Thyroid gland (tissue), 4 donors: Measurements from ENCODE around the gene PCNA. TPM values are rescaled to one million over a fixed set of nuclear protein-coding genes. Genes with fewer than 3 reads are reported as not detected.

Experiments used
- DNase-seq, 2 donors: peaks; one replicate each; pipeline ENCODE4 v3.0.0-alpha.2; 2019
- H3K27ac ChIP-seq, 3 donors: fragments of 200-600 bp; sonication (generic); 1 replicate in 2 of 3; 2 replicates in 1 of 3; pipeline ENCODE4 v1.5.1; 2016 to 2019; ENCODE audit warnings: mild to moderate bottlenecking in 1 of 3, moderate library complexity in 1 of 3
- H3K27me3 ChIP-seq: fragments of 200-600 bp; sonication (generic); one replicate; pipeline ENCODE4 v1.5.1; 2019
- H3K36me3 ChIP-seq, 2 donors: fragments of 200-600 bp; sonication (generic); one replicate each; pipeline ENCODE4 v1.5.1; 2016 to 2019
- H3K4me1 ChIP-seq, 2 donors: fragments of 200-600 bp; sonication (generic); one replicate each; pipeline ENCODE4 v1.5.1; 2017 to 2019
- H3K4me3 ChIP-seq, 3 donors: fragments of 200-600 bp; sonication (generic); replicated peaks in 1 of 3; 1 replicate in 2 of 3; 2 replicates in 1 of 3; pipeline ENCODE4 v1.5.1; 2016; ENCODE audit warnings: mild to moderate bottlenecking in 1 of 3
- H3K9me3 ChIP-seq: fragments of 200-600 bp; sonication (generic); one replicate; pipeline ENCODE4 v1.5.1; 2017
- POLR2A ChIP-seq, 2 donors: fragments of 450-650 bp; IDR thresholded peaks; one replicate each; pipeline ENCODE4 v1.6.1; 2017; ENCODE audit warnings: antibody characterized with exemption in 2 of 2, mild to moderate bottlenecking in 2 of 2, moderate library complexity in 1 of 2
- WGBS, 2 donors: methylation state at CpG; one replicate each; pipeline ENCODE4 v1.1.5; 2017; 5-methylcytosine and 5-hydroxymethylcytosine counted together
- intact Hi-C: fragments of 100-400 bp; cut with DNase I; formaldehyde crosslinking; loops from one replicate; pipeline ENCODE4 v1.15.1; 2023
- total RNA-seq, 4 donors: library from RNA; depleted of rRNA; stranded (reverse); fragments of >200 nt; gene quantifications; one replicate each; pipeline ENCODE4 v1.2.3, GENCODE V29; 2016
- TF ChIP-seq, protein P1 (sequence below), 6 experiments: fragments of 200-600 bp in 3 of 6; fragments of 450-650 bp in 3 of 6; sonication (generic) in 3 of 6; IDR thresholded peaks; one replicate each; pipeline ENCODE4 v1.5.1; 2016 to 2019; ENCODE audit warnings: antibody characterized with exemption in 6 of 6, mild to moderate bottlenecking in 2 of 6, inconsistent platforms in 1 of 6, moderate library complexity in 1 of 6

PCNA gene
- total RNA-seq, 4 donors from 2014 or later: 35.1 to 66.1 (median 55.8) TPM

DNA sequence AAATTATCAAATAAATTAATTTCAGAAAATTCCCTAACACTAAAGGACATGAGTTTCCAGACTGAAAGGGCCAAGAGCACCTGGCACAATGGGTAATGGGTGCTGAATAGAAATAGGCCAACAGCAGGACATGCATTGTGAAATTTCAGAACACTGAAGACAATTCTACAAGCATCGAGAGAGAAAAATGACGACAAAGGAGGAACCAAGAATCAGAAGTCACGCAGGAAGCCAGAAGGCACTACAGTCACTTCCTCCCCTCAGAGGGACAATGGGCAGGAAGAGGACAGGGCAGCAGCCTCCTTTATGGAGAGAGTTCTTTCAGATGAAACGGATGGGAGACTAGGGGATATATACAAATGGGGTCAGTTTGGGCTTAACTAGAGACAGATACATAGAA, 29.6 kb downstream of the PCNA start:
- no peak overlapping the region for H3K4me3 ChIP-seq
- WGBS, 2 donors: 51 to 74% methylated on average over 4 of the region's 4 CpGs
- intact Hi-C loops: no loop called here
- no peaks in the 10 kb centered on the region for H3K9me3 ChIP-seq
- TF ChIP-seq POLR2A (IDR thresholded peaks at IDR 0.05): peak in 1 of 2 donors; percentile 29
- TF ChIP-seq, protein P1, sequence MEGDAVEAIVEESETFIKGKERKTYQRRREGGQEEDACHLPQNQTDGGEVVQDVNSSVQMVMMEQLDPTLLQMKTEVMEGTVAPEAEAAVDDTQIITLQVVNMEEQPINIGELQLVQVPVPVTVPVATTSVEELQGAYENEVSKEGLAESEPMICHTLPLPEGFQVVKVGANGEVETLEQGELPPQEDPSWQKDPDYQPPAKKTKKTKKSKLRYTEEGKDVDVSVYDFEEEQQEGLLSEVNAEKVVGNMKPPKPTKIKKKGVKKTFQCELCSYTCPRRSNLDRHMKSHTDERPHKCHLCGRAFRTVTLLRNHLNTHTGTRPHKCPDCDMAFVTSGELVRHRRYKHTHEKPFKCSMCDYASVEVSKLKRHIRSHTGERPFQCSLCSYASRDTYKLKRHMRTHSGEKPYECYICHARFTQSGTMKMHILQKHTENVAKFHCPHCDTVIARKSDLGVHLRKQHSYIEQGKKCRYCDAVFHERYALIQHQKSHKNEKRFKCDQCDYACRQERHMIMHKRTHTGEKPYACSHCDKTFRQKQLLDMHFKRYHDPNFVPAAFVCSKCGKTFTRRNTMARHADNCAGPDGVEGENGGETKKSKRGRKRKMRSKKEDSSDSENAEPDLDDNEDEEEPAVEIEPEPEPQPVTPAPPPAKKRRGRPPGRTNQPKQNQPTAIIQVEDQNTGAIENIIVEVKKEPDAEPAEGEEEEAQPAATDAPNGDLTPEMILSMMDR (IDR thresholded peaks at IDR 0.05): no peak
- no peaks in the 10 kb centered on the region for H3K27me3 ChIP-seq
- H3K4me1 ChIP-seq: no peaks in the 10 kb centered on the region
- peak overlapping the region in 1 of 3 donors; percentile 61 for H3K27ac ChIP-seq
- H3K36me3 ChIP-seq: no peaks in the 10 kb centered on the region
- no peak for DNase-seq

DNA sequence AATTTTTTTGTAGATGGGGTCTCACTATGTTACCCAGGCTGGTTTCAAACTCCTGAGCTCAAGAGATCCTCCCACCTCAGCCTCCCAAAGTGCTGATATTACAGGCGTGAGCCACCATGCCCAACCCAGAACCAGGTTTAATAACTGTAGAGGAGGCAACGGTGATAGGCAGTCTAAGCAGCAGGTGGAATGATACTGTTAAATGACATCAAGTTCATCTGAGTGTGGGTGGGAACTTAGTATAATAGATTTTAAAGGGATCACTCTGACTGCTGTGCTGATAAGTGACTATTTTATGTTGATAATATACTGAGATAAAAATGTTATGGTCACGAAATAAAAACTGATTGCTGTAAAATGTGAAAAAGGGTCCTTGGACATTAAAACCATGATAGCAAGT, 31.1 kb downstream of the PCNA start:
- H3K4me3 ChIP-seq: no peak overlapping the region
- no peak for DNase-seq
- no peaks in the 10 kb centered on the region for H3K4me1 ChIP-seq
- H3K36me3 ChIP-seq: no peaks in the 10 kb centered on the region
- no peaks in the 10 kb centered on the region for H3K9me3 ChIP-seq
- 62 to 94% methylated on average over 3 of the region's 3 CpGs for WGBS, 2 donors
- no peak for TF ChIP-seq POLR2A (IDR thresholded peaks at IDR 0.05)
- TF ChIP-seq, protein P1 (IDR thresholded peaks at IDR 0.05): no peak
- H3K27me3 ChIP-seq: no peaks in the 10 kb centered on the region
- intact Hi-C loops: no loop called here
- H3K27ac ChIP-seq: no peak overlapping the region

DNA sequence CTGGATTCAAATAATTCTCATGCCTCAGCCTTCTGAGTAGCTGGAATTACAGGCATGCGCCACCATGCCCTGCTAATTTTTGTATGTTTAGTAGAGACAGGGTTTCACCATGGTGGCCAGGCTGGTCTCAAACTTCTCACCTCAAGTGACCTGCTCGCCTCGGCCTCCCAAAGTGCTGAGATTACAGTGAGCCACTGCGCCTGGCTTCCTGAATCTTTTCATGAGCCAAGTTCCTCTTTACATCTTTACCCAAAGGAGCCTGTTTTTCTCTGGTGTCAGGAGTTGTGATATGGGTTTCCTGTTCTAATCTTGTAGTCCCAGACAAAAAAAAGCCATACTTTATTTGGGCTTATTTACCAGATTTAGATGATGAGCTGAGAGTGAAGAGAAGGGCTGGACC, 34.4 kb downstream of the PCNA start:
- peak in 1 of 2 donors; percentile 34 for DNase-seq
- intact Hi-C loops: no loop called here
- H3K4me1 ChIP-seq: no peaks in the 10 kb centered on the region
- no peak for TF ChIP-seq POLR2A (IDR thresholded peaks at IDR 0.05)
- TF ChIP-seq, protein P1 (IDR thresholded peaks at IDR 0.05): no peak
- H3K27me3 ChIP-seq: no peaks in the 10 kb centered on the region
- no peak overlapping the region for H3K4me3 ChIP-seq
- H3K27ac ChIP-seq: no peak overlapping the region
- no peaks in the 10 kb centered on the region for H3K9me3 ChIP-seq
- no peaks in the 10 kb centered on the region for H3K36me3 ChIP-seq
- 53 to 55% methylated on average over 4 of the region's 4 CpGs for WGBS, 2 donors

GRCh38 chr20:5080384-5080877, 39.3 kb downstream of the PCNA start:
- Histone ChIP-seq H3K27ac (peak overlapping the region in 1 of 3 donors; percentile 83), H3K4me3 (no peak overlapping the region), H3K27me3 (no peaks in the 10 kb centered on the region), H3K4me1 (peaks cover 4 to 9% of the 10 kb centered on the region in 2 donors), H3K9me3 (no peaks in the 10 kb centered on the region), H3K36me3 (no peaks in the 10 kb centered on the region)
- TF ChIP-seq, protein P1 (IDR thresholded peaks at IDR 0.05): no peak
- no peak for TF ChIP-seq POLR2A (IDR thresholded peaks at IDR 0.05)
- intact Hi-C loops: no loop called here
- WGBS, 2 donors: 78 to 87% methylated on average over 10 of the region's 10 CpGs
- DNase-seq: peak; percentile 49 to 65

DNA sequence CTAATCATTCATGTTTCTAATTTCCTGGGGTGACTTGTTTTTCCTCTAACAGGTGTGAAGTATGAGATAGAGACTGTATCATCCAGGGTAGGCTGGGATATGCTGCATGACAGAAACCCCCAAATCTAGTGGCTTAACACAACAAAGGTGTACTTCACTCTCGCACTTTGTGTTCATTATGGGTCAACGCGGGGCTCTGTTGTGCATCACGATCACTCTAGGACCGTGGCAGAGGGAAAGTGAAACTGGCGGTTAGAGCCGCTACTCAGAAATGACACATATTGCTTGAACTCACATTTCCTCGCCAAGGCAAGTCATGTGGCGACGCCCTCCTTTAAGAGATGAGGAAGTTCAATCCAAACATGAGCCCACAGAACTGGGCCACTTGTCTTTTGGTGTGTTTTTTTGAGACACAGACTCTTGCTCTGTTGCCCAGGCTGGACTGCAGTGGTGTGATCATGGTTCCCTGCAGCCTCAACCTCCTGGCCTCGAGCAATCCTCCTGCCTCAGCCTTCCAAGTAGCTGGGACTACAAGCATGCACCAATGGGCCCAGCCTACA, 41.3 kb downstream of the PCNA start:
- TF ChIP-seq, protein P1 (IDR thresholded peaks at IDR 0.05): no peak
- TF ChIP-seq POLR2A (IDR thresholded peaks at IDR 0.05): peak in 1 of 2 donors; percentile 43
- 23 to 31% methylated on average over 11 of the region's 11 CpGs for WGBS, 2 donors
- intact Hi-C loops: no loop called here
- Histone ChIP-seq H3K4me1 (peaks cover 5 to 15% of the 10 kb centered on the region in 2 donors), H3K4me3 (peak overlapping the region in 1 of 3 donors; percentile 18), H3K27me3 (no peaks in the 10 kb centered on the region), H3K36me3 (no peaks in the 10 kb centered on the region), H3K27ac (peak overlapping the region; percentile 75 to 83 (median 81)), H3K9me3 (no peaks in the 10 kb centered on the region)
- DNase-seq: peak; percentile 91 to 92
